Umbilical cord (tissue), 2 donors: ENCODE measurements around the gene SLC17A9. TPM values are rescaled to one million over a fixed set of nuclear protein-coding genes. Genes with fewer than 3 reads are reported as not detected.

Source experiments
- DNase-seq: peaks from one replicate; pipeline ENCODE4 v3.0.0-alpha.2; 2015; ENCODE audit warnings: low spot score
- total RNA-seq: library from RNA; depleted of rRNA; stranded (reverse); fragments of >200 nt; gene quantifications from one replicate; pipeline ENCODE4 v1.2.3, GENCODE V29; 2014; ENCODE audit warnings: low replicate concordance; ENCODE audit not compliant: insufficient read depth

SLC17A9 gene
- total RNA-seq, 1 donor from 2014 or later = 11.1 TPM

GRCh38 chr20:63017076-63017825, 64.7 kb downstream of the SLC17A9 start:
- DNase-seq = no peak

GRCh38 chr20:63017826-63018411, 65.4 kb downstream of the SLC17A9 start:
- no peak for DNase-seq

Other genes starting within 250 kb of the SLC17A9 start
- 1.4 TPM for gene NTSR1, start 243.9 kb upstream of the SLC17A9 start, total RNA-seq
- gene MRGBP, start 156.2 kb upstream of the SLC17A9 start, total RNA-seq = 6.3 TPM
- gene OGFR, start 147.9 kb upstream of the SLC17A9 start, total RNA-seq = 13.7 TPM
- gene COL9A3, start 135.7 kb upstream of the SLC17A9 start, total RNA-seq = 37.1 TPM
- gene TCFL5, start 90.9 kb upstream of the SLC17A9 start, total RNA-seq = 21.9 TPM
- 46.9 TPM for gene DIDO1, start 26.2 kb upstream of the SLC17A9 start, total RNA-seq
- 31.5 TPM for gene GID8, start 14.6 kb upstream of the SLC17A9 start, total RNA-seq
- gene BHLHE23, start 54.3 kb downstream of the SLC17A9 start, total RNA-seq = 2.6 TPM